Smooth muscle cell (in vitro differentiated cells): Measurements from ENCODE around the gene APOBEC3G. TPM values are rescaled to one million over a fixed set of nuclear protein-coding genes. Genes with fewer than 3 reads are reported as not detected.
A peak's percentile ranks its signal among the peaks of the same experiment; 100 is the strongest.

ENCODE experiments used
- DNase-seq: peaks from one replicate; lab custom pipeline; 2025; ENCODE audit not compliant: unreplicated experiment; lab: John Stamatoyannopoulos, UW
- H2AFZ ChIP-seq: fragments of 200-600 bp; sonication (generic); 2 replicates; pipeline ENCODE4 v1.6.0; 2016; ENCODE audit warnings: antibody characterized with exemption, low read depth, mild to moderate bottlenecking
- H3F3A ChIP-seq: fragments of 200-600 bp; sonication (generic); 2 replicates; pipeline ENCODE4 v1.6.0; 2017; ENCODE audit warnings: antibody characterized with exemption, low read depth
- H3K27ac ChIP-seq: fragments of 200-600 bp; sonication (generic); 2 replicates; pipeline ENCODE4 v1.5.1; 2016; ENCODE audit warnings: low read depth, mild to moderate bottlenecking
- H3K27me3 ChIP-seq: fragments of 200-600 bp; sonication (generic); 2 replicates; pipeline ENCODE4 v1.6.1; 2016; ENCODE audit warnings: low read depth, mild to moderate bottlenecking
- H3K36me3 ChIP-seq: fragments of 200-600 bp; sonication (generic); 2 replicates; pipeline ENCODE4 v1.5.1; 2016; ENCODE audit warnings: low read depth
- H3K4me1 ChIP-seq: fragments of 200-600 bp; sonication (generic); 2 replicates; pipeline ENCODE4 v1.5.1; 2016; ENCODE audit warnings: low read depth
- H3K4me2 ChIP-seq: fragments of 200-600 bp; sonication (generic); 2 replicates; pipeline ENCODE4 v1.6.0; 2016; ENCODE audit warnings: mild to moderate bottlenecking
- H3K4me3 ChIP-seq: fragments of 200-600 bp; sonication (generic); 2 replicates; pipeline ENCODE4 v1.5.1; 2016; ENCODE audit warnings: mild to moderate bottlenecking
- H3K79me2 ChIP-seq: fragments of 200-600 bp; sonication (generic); 2 replicates; pipeline ENCODE4 v1.6.0; 2016; ENCODE audit warnings: low read depth, mild to moderate bottlenecking
- H3K9ac ChIP-seq: fragments of 200-600 bp; sonication (generic); 2 replicates; pipeline ENCODE4 v1.6.0; 2016; ENCODE audit warnings: low read depth
- H3K9me3 ChIP-seq: fragments of 200-600 bp; sonication (generic); replicated peaks from 2 replicates; pipeline ENCODE4 v1.5.1; 2016; ENCODE audit warnings: low read depth
- H4K20me1 ChIP-seq: fragments of 200-600 bp; sonication (generic); 2 replicates; pipeline ENCODE4 v1.6.0; 2016; ENCODE audit warnings: low read depth
- CTCF ChIP-seq: fragments of 200-600 bp; sonication (generic); IDR thresholded peaks from 2 replicates; pipeline ENCODE4 v1.5.1; 2017; ENCODE audit warnings: borderline replicate concordance, mild to moderate bottlenecking, antibody characterized with exemption; ENCODE audit not compliant: insufficient read depth, poor library complexity, severe bottlenecking
- WGBS: methylation state at CpG from one replicate; pipeline ENCODE4 v1.1.7; 2016; ENCODE audit warnings: low lambda C conversion rate; 5-methylcytosine and 5-hydroxymethylcytosine counted together
- polyA plus RNA-seq: library from polyadenylated mRNA; unstranded; fragments of >200 nt; fragmentation: Nextera tagmentation; extraction: Ambion mirVana; gene quantifications from 2 replicates; pipeline ENCODE4 v1.2.1, GENCODE V29; 2016
- total RNA-seq: library from RNA; depleted of rRNA; stranded (reverse); fragments of >200 nt; gene quantifications from 2 replicates; pipeline ENCODE4 v1.2.3, GENCODE V29; 2014

APOBEC3G gene
- total and polyA plus RNA-seq, 2 experiments from 2014 or later: 2.9 to 10.3 TPM

GRCh38 chr22:39130892-39131855 lies 54.1 kb downstream of the APOBEC3G start:
- TF ChIP-seq CTCF: no peak
- H3K9ac ChIP-seq: no peak overlapping the region
- no peaks in the 10 kb centered on the region for H3K9me3 ChIP-seq
- DNase-seq: no peak
- H2AFZ ChIP-seq: no peak overlapping the region
- no peak overlapping the region for H3K4me3 ChIP-seq
- 56% methylated on average over 24 of the region's 24 CpGs for WGBS
- no peak overlapping the region for H3K27ac ChIP-seq
- no peaks in the 10 kb centered on the region for H3K27me3 ChIP-seq
- H3K79me2 ChIP-seq: no peaks in the 10 kb centered on the region
- no peaks in the 10 kb centered on the region for H4K20me1 ChIP-seq
- H3K4me1 ChIP-seq: peaks cover 20% of the 10 kb centered on the region
- no peaks in the 10 kb centered on the region for H3K36me3 ChIP-seq
- peak overlapping the region; percentile 48 for H3K4me2 ChIP-seq
- H3F3A ChIP-seq: no peaks in the 10 kb centered on the region

GRCh38 chr22:39132281-39132680 lies 55.2 kb downstream of the APOBEC3G start:
- Histone ChIP-seq H3K9ac (no peak overlapping the region), H2AFZ (no peak overlapping the region), H3K4me2 (no peak overlapping the region), H3K4me1 (peaks cover 20% of the 10 kb centered on the region), H3K79me2 (no peaks in the 10 kb centered on the region), H3K27me3 (no peaks in the 10 kb centered on the region), H3K27ac (no peak overlapping the region), H3K9me3 (no peaks in the 10 kb centered on the region), H3F3A (no peaks in the 10 kb centered on the region), H4K20me1 (no peaks in the 10 kb centered on the region), H3K4me3 (no peak overlapping the region), H3K36me3 (no peaks in the 10 kb centered on the region)
- no peak for DNase-seq
- 83% methylated on average over 6 of the region's 6 CpGs for WGBS
- no peak for TF ChIP-seq CTCF

GRCh38 chr22:39132871-39133524 lies 55.9 kb downstream of the APOBEC3G start:
- Histone ChIP-seq H4K20me1 (no peaks in the 10 kb centered on the region), H3K27me3 (no peaks in the 10 kb centered on the region), H3K9ac (no peak overlapping the region), H3K27ac (no peak overlapping the region), H3K4me2 (no peak overlapping the region), H3F3A (no peaks in the 10 kb centered on the region), H3K4me3 (no peak overlapping the region), H3K36me3 (no peaks in the 10 kb centered on the region), H3K79me2 (no peaks in the 10 kb centered on the region), H3K4me1 (peaks cover 20% of the 10 kb centered on the region), H2AFZ (no peak overlapping the region), H3K9me3 (no peaks in the 10 kb centered on the region)
- DNase-seq: no peak
- 96% methylated on average over 22 of the region's 22 CpGs for WGBS
- TF ChIP-seq CTCF: no peak
